DMS153 treated with DMSO at 0.1 percent for 48 hours (cell line): ENCODE measurements around the gene RAB28.
"Not testable (repeated sequence)": the region's sequence is repeated elsewhere in the genome, so short reads cannot be mapped to it uniquely, and the experiment has no call there.

ENCODE experiments used
- DNase-seq: peaks from one replicate; lab custom pipeline; 2025; ENCODE audit not compliant: unreplicated experiment; lab: John Stamatoyannopoulos, UW

The RAB28 gene

GRCh38 chr4:13452927-13453579, 31.1 kb downstream of the RAB28 start:
- no peak for DNase-seq

- DNase-seq, result no peak
Measured at GRCh38 chr4:13449590-13449989, 34.5 kb downstream of the RAB28 start.

GRCh38 chr4:13445841-13446790, 38.0 kb downstream of the RAB28 start:
- DNase-seq, result no peak

- DNase-seq, result no peak
Measured at GRCh38 chr4:13441506-13441905, 42.6 kb downstream of the RAB28 start.

- no peak for DNase-seq
Measured at GRCh38 chr4:13436962-13437361, 47.2 kb downstream of the RAB28 start.

GRCh38 chr4:13432453-13432852, 51.7 kb downstream of the RAB28 start:
- no peak for DNase-seq

- no peak for DNase-seq
Measured at GRCh38 chr4:13430834-13431568, 53.1 kb downstream of the RAB28 start.

- no peak for DNase-seq
Measured at GRCh38 chr4:13427599-13428325, 56.4 kb downstream of the RAB28 start.

GRCh38 chr4:13415068-13415785, 68.9 kb downstream of the RAB28 start:
- no peak for DNase-seq

- no peak for DNase-seq
Measured at GRCh38 chr4:13413729-13414437, 70.3 kb downstream of the RAB28 start.

- DNase-seq, result no peak
Measured at GRCh38 chr4:13411942-13412341, 72.2 kb downstream of the RAB28 start.

GRCh38 chr4:13409324-13409723, 74.8 kb downstream of the RAB28 start:
- no peak for DNase-seq

- not testable (repeated sequence) for DNase-seq
Measured at GRCh38 chr4:13406156-13406555, 78.0 kb downstream of the RAB28 start.

GRCh38 chr4:13403833-13404232, 80.3 kb downstream of the RAB28 start:
- no peak for DNase-seq

GRCh38 chr4:13403326-13403725, 80.8 kb downstream of the RAB28 start:
- no peak for DNase-seq

GRCh38 chr4:13399257-13399656, 84.9 kb downstream of the RAB28 start:
- DNase-seq, result no peak

GRCh38 chr4:13396161-13396560, 88.0 kb downstream of the RAB28 start:
- DNase-seq, result no peak

GRCh38 chr4:13389901-13390300, 94.2 kb downstream of the RAB28 start:
- DNase-seq, result not testable (repeated sequence)

- DNase-seq, result no peak
Measured at GRCh38 chr4:13386405-13387107, 97.6 kb downstream of the RAB28 start.
